HCT116 (cell line): ENCODE measurements around the gene OPRD1.

Source experiments
- CEBPB ChIP-seq: IDR thresholded peaks from 2 replicates; pipeline ENCODE4 v1.6.1; 2012; ENCODE audit warnings: low read depth
- EGR1 ChIP-seq: IDR thresholded peaks from 2 replicates; pipeline ENCODE4 v1.6.1; 2012; ENCODE audit warnings: low read depth
- EZH2 ChIP-seq: fragments of 200-600 bp; sonication (generic); IDR thresholded peaks from 2 replicates; pipeline ENCODE4 v1.6.1; 2017; ENCODE audit warnings: antibody characterized with exemption, mixed run types
- EZH2phosphoT487 ChIP-seq: fragments of 200-600 bp; IDR thresholded peaks from 2 replicates; pipeline ENCODE4 v1.6.1; 2018; ENCODE audit warnings: antibody characterized with exemption, borderline replicate concordance
- POLR2A ChIP-seq: IDR thresholded peaks from 2 replicates; pipeline ENCODE4 v1.7.0; 2011; ENCODE audit warnings: borderline replicate concordance; ENCODE audit not compliant: insufficient read depth, insufficient read length; ENCODE audit errors: extremely low read depth
- POLR2AphosphoS5 ChIP-seq: IDR thresholded peaks from 2 replicates; pipeline ENCODE4 v1.6.1; 2011; ENCODE audit warnings: mild to moderate bottlenecking, low read depth, low read length, moderate library complexity
- SIN3A ChIP-seq: IDR thresholded peaks from 2 replicates; pipeline ENCODE4 v1.6.1; 2012; ENCODE audit warnings: low read depth
- YY1 ChIP-seq: IDR thresholded peaks from 2 replicates; pipeline ENCODE4 v1.6.1; 2011; ENCODE audit warnings: low read length, low read depth, moderate library complexity, mild to moderate bottlenecking; ENCODE audit not compliant: insufficient replicate concordance; ENCODE audit errors: extremely low read depth
- TF ChIP-seq, protein P1 (sequence below), 3 experiments: fragments of 200-600 bp in 1 of 3; sonication (generic) in 1 of 3; IDR thresholded peaks in 2 of 3; conservative IDR thresholded peaks in 1 of 3; 2 replicates each; pipeline ENCODE4 v1.5.1; 2012 to 2017; ENCODE audit warnings: low read depth in 2 of 3, low read length in 2 of 3, antibody characterized with exemption in 1 of 3, borderline replicate concordance in 1 of 3, control low read depth in 1 of 3, mild to moderate bottlenecking in 1 of 3, mixed read lengths in 1 of 3, mixed run types in 1 of 3, moderate library complexity in 1 of 3; ENCODE audit not compliant: insufficient read depth in 1 of 3
- TF ChIP-seq, protein P2 (sequence below): IDR thresholded peaks from 2 replicates; pipeline ENCODE4 v1.6.1; 2012; ENCODE audit warnings: low read depth
- TF ChIP-seq, protein P3 (sequence below): IDR thresholded peaks from 2 replicates; pipeline ENCODE4 v1.6.1; 2012

DNA sequence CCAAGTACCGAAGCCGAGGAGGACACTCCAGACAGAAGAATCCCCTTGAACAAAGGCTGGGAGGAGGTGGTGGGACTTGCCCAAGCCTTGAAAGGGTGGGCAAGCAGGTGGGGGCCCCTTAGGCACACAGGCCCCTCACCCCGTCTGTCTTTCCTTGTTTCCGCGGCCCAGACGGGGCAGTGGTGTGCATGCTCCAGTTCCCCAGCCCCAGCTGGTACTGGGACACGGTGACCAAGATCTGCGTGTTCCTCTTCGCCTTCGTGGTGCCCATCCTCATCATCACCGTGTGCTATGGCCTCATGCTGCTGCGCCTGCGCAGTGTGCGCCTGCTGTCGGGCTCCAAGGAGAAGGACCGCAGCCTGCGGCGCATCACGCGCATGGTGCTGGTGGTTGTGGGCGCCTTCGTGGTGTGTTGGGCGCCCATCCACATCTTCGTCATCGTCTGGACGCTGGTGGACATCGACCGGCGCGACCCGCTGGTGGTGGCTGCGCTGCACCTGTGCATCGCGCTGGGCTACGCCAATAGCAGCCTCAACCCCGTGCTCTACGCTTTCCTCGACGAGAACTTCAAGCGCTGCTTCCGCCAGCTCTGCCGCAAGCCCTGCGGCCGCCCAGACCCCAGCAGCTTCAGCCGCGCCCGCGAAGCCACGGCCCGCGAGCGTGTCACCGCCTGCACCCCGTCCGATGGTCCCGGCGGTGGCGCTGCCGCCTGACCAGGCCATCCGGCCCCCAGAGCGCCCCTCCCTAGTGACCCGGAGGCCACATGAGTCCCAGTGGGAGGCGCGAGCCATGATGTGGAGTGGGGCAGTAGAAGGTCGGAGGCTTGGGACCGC, 50.8 kb downstream of the OPRD1 start:
- TF ChIP-seq POLR2AphosphoS5 (no peak), EGR1 (no peak), YY1 (no peak), CEBPB (no peak), POLR2A (no peak), EZH2 (no peak), SIN3A (no peak), EZH2phosphoT487 (no peak)
- TF ChIP-seq, protein P1, sequence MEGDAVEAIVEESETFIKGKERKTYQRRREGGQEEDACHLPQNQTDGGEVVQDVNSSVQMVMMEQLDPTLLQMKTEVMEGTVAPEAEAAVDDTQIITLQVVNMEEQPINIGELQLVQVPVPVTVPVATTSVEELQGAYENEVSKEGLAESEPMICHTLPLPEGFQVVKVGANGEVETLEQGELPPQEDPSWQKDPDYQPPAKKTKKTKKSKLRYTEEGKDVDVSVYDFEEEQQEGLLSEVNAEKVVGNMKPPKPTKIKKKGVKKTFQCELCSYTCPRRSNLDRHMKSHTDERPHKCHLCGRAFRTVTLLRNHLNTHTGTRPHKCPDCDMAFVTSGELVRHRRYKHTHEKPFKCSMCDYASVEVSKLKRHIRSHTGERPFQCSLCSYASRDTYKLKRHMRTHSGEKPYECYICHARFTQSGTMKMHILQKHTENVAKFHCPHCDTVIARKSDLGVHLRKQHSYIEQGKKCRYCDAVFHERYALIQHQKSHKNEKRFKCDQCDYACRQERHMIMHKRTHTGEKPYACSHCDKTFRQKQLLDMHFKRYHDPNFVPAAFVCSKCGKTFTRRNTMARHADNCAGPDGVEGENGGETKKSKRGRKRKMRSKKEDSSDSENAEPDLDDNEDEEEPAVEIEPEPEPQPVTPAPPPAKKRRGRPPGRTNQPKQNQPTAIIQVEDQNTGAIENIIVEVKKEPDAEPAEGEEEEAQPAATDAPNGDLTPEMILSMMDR (IDR thresholded peaks at IDR 0.05 in 2 of 3, conservative IDR thresholded peaks at IDR 0.05 in 1 of 3; ENCODE audit: borderline replicate concordance in 1 of 3, insufficient read depth in 1 of 3, low read depth in 2 of 3, low read length in 2 of 3), result no peak
- TF ChIP-seq, protein P2, sequence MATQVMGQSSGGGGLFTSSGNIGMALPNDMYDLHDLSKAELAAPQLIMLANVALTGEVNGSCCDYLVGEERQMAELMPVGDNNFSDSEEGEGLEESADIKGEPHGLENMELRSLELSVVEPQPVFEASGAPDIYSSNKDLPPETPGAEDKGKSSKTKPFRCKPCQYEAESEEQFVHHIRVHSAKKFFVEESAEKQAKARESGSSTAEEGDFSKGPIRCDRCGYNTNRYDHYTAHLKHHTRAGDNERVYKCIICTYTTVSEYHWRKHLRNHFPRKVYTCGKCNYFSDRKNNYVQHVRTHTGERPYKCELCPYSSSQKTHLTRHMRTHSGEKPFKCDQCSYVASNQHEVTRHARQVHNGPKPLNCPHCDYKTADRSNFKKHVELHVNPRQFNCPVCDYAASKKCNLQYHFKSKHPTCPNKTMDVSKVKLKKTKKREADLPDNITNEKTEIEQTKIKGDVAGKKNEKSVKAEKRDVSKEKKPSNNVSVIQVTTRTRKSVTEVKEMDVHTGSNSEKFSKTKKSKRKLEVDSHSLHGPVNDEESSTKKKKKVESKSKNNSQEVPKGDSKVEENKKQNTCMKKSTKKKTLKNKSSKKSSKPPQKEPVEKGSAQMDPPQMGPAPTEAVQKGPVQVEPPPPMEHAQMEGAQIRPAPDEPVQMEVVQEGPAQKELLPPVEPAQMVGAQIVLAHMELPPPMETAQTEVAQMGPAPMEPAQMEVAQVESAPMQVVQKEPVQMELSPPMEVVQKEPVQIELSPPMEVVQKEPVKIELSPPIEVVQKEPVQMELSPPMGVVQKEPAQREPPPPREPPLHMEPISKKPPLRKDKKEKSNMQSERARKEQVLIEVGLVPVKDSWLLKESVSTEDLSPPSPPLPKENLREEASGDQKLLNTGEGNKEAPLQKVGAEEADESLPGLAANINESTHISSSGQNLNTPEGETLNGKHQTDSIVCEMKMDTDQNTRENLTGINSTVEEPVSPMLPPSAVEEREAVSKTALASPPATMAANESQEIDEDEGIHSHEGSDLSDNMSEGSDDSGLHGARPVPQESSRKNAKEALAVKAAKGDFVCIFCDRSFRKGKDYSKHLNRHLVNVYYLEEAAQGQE, result no peak
- TF ChIP-seq, protein P3, sequence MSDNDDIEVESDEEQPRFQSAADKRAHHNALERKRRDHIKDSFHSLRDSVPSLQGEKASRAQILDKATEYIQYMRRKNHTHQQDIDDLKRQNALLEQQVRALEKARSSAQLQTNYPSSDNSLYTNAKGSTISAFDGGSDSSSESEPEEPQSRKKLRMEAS, result no peak
